ENCODE measurements around the gene EEF2KMT.
"Not testable (repeated sequence)": the region's sequence is repeated elsewhere in the genome, so short reads cannot be mapped to it uniquely, and the experiment has no call there.

The EEF2KMT gene, protein sequence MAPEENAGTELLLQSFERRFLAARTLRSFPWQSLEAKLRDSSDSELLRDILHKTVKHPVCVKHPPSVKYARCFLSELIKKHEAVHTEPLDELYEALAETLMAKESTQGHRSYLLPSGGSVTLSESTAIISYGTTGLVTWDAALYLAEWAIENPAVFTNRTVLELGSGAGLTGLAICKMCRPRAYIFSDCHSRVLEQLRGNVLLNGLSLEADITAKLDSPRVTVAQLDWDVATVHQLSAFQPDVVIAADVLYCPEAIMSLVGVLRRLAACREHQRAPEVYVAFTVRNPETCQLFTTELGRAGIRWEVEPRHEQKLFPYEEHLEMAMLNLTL

DNA sequence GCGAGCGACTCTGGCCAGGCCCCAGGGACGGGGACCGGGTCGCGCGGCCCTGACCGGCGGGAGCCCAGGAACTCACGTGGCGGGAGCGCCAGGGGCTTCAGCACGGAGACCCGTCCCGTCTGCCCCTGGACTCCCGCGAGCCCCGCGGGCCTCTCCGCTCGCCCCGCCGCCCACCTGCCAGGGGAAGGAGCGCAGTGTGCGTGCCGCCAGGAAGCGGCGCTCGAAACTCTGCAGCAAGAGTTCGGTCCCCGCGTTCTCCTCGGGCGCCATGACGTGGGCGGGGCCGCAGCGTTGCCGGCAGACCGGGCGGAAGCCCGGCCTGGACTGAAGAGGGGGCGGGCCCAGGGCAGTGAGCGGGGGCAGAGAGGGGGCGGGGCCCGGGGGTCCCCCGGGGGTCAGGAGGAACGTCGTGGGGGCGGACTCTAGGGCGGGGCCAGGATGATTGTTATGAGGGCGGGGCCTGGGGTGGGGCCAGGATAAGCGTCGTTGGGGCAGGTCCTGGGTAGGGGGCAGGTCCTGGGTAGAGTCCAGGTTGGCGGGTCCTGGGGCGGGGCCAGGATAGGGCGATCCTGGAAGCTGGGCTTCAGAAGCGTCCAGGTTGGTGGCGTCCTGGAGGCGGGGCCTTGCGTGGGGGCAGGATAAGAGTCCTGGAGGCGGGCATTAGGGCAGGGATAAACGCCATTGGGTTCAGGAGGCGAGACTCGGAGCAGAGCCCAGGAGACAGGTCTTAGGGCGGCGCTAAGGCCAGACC is at the start of gene EEF2KMT:
TSS of gene EEF2KMT (minus strand) at position 326 of the 751 bp plus-strand sequence. CDS start at position 270, 56 bp downstream.
- DNase-seq (ENCODE audit: low read depth in 2 of 2) = peak; percentile 92 to 96

DNA sequence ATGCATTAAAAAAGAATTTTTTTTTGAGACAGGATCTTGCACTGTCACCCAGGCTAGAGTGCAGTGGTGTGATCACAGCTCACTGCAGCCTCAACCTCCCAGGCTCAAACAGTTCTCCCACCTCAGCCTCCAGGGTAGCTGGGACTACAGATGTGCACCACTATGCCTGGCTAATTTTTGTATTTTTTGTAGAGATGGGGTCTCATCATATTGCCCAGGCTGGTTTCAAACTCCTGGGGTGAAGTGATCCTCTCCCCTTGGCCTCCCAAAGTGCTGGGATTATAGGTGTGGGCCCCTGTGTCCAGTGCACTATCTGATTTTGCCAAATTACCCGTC is 47.0 kb upstream of the EEF2KMT start:
- not testable (repeated sequence) for DNase-seq (ENCODE audit: low read depth in 2 of 2)

DNA sequence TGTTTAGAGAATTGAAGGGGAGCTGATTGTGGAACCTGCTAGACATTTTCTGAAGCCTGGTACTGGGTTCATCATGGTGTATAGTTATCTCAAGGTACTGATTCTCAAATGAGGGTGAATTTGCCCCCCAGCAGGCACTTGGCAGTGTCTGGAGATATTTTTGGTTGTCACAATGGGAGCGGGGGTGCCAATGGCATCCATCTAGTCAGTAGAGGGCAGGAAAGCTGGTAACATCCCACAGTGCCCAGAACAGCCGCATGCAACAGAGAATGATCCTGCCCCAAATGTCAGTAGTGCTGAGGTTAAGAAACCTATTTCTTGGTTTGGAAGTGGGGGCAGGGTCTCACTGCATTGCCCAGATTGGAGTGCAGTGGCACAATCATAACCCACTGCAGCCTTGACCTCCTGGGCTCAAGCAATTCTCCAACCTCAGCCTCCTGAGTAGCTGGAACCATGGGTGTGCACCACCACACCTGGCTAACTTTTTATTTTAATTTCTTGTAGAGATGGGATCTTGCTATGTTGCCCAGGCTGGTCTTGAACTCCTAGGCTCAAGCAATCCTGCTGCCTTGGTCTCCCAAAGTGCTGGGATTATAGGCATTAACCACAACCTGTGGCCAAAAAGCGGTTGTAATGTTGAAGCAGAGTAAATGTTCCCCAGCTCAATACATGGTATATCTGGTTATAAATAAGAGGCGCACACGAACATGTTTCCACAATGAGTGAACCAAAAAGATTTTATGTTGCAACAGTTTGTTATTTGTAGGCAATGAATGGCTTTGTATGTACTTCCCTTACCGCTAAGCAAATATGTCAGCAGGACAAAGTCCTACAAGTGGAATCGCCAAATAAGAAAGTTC is 46.4 kb upstream of the EEF2KMT start:
- DNase-seq (ENCODE audit: low read depth in 2 of 2) = no peak

DNA sequence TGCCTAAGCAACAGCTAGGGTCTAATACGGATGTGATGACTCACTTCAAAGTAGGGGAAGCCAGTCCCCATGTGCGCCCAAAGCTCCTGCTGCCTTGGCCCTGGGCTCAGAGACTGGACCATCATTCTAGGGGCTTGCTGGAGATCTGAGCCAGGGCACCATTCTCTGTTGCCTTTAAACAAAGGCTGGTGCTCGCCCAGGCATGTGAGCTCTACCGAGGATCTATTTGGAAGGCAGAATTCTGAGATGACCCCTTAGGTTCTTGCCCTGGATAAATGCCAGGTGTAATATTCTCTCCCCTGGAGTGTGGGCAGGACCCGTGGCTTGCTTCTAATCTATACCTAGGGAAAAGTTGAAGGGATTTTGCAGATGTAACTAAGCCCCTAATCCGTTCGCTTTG is 42.6 kb upstream of the EEF2KMT start:
- DNase-seq (ENCODE audit: low read depth in 2 of 2) = not testable (repeated sequence)

DNA sequence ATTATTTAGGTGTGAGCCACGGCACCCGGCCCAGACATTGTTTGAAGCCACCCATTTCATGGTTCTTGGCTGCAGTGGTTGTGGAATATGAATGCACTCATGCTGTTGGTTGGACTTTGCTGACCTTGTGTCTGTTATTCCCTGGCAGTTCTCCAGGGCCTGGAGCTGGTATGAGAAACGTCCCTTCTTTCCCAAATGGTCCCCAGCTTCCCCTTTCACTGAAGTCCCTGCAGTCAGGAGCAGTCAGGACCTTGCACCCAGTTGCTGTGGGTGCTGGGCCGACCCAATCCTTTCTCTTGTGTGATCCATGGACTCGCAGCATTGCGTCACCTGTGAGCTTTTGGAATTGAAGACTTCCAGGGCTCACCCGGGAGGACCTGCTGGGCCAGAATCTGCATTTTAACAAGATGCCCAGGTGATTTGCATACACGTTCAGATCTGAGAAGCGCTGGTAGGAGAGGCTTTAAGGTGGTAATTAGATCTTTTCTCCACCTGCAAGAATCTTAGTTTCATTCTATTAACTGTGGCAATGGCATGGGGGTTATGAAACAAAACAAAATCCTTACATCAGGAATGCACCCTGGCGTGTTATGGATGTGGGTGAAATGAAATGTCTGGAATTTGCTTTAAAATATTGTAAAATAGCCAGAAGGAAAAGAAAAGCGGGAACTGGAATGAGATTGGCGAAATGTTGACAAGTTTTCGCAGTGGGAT is 37.3 kb upstream of the EEF2KMT start:
- DNase-seq (ENCODE audit: low read depth in 2 of 2) = not testable (repeated sequence)

DNA sequence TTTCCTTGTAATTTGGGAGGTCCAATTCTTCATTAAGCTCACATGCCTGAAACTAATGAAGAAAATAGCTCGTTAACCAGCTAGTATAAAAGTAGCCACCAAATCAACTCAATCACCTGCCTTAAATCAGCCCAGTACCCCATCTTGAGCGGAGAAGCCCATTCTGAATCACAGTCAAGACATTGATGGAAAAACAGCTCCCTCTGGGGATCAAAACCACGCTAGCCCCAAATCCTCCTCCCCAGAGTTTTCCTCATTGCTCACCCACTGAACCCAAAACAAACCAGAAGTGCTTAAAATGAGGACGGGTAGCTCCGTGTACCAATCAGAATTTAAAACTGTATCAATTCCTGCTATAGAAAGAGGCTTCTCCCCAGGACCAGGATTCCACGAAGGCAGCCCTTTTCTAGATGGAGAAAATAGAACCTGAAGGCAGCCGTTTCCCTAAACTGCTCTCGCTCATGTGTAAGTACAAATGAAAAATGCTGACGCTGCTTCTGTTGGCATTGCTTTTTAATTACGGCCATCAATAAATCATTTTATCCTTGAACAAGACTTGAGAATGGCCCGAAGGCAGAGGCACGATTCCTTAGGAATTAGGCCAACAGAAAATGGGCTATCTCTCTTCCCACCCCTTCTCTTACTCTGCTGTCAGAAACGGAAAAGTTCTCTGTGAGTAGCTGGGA is 35.5 kb upstream of the EEF2KMT start:
- DNase-seq (ENCODE audit: low read depth in 2 of 2) = not testable (repeated sequence)

DNA sequence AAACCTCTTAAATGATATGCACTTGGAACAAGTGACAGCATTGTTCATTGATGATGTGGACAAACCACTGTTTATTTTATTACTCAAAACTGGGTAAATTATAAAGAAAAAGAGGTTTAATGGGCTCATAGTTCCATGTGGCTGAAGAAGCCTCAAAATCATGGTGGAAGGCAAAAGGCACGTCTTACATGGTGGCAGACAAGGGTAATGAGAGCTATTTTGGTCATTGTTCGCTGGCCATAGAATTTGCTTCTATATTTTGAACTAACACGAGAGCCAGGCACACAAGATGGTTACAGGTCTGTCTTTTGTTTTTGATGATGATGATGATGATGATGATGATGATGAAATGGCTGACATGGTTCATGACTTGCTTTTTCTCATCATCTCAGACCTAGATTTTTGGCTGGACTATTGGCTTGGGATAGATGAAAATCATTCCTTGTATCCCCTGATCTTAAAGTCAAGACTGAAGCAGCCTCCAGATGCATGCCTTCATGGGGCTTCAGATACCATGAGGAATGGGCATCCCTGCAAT is 33.9 kb upstream of the EEF2KMT start:
- not testable (repeated sequence) for DNase-seq (ENCODE audit: low read depth in 2 of 2)

DNA sequence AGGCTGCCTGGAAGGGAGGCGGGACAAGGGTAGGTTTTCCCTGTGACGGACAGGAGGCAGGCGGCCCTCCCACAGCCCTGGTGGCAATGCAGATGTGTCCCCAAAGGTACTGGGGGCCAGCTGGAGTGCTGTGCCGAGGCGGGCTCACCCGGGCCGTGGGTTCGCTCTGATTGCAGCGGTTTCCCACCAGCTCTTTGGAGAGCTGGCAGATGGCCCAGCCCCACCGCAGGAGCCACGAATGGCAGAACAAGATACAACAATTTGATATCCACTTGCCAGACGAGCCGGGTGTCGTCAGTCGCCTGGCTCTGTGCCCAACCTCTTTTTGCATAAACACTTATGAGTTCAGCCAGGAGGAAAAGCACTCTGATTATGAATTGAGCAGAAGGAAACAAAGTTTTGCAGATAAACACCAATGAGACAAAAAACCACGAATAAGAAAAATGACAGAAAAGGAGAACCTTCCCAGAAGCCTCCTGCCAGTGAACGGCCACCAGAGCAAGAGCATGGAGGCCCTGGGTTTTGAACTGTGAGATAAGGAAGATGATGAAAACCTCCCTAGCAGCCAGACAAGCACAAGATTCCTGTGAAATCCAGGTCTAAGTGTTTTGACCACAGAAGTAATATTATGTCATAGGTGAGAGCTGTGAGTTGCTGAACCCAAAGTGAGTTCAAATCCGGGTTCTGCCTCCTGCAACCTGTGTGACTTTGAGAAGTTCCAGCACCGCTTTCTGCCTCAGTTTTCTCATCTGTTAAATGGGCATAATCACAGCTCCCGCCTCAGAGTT is 19.9 kb upstream of the EEF2KMT start:
- peak in 1 of 2 donors; percentile 6 for DNase-seq (ENCODE audit: low read depth in 2 of 2)

DNA sequence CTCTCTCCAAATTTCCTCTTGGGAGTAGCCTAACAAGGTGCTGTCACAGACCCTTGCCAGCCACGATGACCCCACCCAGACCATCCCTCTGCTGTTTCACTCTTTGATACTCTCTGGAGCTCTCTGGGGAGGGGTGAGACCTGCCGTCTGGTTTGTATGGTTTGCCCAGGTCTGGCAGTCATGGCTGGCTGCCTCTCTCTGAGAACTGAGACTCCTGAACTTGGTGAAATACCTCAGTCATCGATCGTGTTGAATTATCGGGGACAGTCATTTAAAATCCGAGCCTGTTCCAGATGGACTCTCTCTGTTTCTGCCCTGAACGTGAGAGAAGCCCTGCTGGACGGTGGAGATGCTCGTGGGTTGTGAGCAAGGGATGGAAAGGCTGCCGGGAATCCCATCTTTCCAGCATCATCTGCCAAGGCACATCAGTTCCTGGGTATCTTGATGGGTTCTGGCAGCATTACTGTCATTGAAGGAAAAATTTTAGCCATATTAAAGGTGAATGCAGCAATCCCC is 19.2 kb upstream of the EEF2KMT start:
- not testable (repeated sequence) for DNase-seq (ENCODE audit: low read depth in 2 of 2)

DNA sequence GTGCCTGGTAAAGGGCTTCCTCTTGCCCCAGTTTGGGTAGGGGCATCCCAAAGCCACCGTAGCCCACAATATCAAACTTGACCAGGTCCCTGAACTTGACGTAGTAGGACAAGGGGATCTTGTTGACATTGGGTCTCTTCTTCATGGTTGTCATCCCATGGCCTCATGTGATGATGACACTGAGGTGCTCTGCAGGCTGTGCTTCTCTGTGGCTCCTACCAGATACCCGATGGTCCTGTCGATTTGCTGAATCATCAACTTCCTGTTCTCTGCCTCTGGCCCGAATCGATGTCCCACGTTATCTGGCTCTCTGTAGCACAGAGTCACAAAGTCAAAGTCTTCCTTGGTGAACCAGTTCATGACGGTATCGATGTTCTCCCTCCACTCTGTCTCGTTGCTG is 13.3 kb upstream of the EEF2KMT start:
- not testable (repeated sequence) for DNase-seq (ENCODE audit: low read depth in 2 of 2)

DNA sequence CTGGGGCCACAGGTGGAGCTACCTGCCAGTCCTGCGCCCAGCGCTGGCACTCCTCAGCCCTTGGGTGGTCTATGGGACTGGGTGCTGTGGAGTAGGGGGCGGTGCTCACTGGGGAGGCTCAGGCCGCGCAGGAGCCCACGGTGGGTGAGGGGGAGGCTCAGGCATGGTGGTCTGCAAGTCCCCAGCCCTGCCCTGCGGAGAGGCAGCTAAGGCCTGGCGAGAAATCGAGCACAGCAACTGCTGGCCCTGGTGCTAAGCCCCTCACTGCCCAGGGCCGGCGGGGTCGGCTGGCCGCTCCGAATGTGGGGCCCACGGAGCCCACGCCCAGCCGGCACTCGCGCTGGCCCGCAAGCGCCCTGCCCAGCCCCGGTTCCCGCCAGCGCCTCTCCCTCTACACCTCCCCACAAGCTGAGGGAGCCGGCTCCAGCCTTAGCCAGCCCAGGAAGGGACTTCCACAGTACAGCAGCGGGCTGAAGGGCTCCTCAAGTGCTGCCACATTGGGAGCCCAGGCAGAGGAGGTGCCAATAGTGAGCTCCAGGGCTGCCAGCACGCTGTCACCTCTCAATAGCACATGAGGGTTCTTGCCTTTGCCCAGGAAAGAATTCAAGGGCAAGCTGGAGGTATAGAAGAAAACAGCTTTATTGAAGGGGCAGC is 11.0 kb upstream of the EEF2KMT start:
- DNase-seq (ENCODE audit: low read depth in 2 of 2) = no peak

DNA sequence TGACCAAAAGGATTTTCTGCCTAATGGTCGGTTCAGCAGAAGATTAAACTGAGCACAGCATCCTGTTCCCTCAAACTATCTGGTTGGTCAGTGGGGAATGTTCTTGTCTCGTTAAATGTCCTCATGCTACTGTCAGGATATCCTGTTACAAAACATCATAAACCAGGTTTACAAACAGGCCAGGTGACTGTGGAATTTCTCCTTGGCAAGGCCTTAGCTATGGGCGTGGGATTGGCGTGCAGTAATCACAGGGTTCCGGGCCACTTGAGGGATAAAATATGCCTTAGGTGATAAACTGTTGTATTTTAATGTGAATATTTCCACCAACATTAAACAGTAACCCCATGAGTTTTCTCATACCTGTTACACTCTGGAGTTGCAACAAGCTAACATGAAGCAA is 7.4 kb upstream of the EEF2KMT start:
- not testable (repeated sequence) for DNase-seq (ENCODE audit: low read depth in 2 of 2)

DNA sequence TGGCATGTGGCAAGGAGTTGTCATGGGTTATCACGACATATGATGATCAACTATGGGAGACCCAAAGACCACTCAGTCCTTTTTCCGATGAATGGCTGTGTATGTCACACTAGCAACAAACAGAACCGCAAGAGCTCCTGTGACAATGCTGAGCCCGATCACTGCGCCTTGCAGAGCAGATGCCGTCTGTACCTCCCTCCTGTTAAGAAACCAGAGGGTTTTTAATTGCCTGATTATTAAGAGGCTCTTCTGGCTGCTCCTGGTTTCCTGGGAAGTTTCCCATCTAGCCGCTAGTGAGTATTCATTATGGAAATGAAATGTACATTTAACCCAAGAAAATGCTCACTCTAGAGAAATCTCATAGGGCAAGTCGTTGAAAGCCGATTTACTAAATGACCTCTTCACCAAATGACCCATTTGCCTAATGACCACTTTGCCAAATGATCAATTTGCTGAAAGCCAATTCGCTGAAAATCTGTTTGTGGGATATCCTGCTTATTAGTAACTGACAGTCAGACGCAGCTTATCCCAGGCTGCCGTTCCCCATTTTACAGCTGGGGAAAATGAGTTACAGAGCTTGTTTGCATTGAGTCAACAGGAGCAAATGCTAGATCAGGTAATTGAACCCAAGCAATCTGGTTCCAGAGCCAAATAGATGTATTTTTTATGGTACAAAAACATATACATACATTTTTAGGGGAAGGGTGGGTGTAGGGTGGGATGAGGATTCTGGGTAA is 5.9 kb upstream of the EEF2KMT start:
- DNase-seq (ENCODE audit: low read depth in 2 of 2) = not testable (repeated sequence)

DNA sequence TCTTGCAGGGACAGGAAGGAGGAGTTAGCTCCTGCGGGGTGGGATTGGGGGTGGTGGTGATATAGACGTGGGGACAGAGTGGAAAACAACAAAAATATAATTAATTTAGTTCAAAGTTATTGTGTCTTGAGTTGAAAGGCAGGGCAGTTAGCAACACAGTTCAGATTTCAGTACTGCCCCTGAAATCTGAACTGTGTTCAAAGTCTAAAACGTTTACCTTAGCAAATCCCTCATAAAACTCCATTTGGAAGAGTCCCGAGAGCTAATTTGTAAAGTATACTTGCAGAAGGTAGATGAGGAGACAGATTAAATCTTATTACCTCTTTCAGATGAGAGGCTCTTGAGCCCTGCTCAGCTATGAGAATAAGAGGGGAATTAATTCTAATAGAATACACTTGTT is 1.6 kb upstream of the EEF2KMT start:
- not testable (repeated sequence) for DNase-seq (ENCODE audit: low read depth in 2 of 2)

DNA sequence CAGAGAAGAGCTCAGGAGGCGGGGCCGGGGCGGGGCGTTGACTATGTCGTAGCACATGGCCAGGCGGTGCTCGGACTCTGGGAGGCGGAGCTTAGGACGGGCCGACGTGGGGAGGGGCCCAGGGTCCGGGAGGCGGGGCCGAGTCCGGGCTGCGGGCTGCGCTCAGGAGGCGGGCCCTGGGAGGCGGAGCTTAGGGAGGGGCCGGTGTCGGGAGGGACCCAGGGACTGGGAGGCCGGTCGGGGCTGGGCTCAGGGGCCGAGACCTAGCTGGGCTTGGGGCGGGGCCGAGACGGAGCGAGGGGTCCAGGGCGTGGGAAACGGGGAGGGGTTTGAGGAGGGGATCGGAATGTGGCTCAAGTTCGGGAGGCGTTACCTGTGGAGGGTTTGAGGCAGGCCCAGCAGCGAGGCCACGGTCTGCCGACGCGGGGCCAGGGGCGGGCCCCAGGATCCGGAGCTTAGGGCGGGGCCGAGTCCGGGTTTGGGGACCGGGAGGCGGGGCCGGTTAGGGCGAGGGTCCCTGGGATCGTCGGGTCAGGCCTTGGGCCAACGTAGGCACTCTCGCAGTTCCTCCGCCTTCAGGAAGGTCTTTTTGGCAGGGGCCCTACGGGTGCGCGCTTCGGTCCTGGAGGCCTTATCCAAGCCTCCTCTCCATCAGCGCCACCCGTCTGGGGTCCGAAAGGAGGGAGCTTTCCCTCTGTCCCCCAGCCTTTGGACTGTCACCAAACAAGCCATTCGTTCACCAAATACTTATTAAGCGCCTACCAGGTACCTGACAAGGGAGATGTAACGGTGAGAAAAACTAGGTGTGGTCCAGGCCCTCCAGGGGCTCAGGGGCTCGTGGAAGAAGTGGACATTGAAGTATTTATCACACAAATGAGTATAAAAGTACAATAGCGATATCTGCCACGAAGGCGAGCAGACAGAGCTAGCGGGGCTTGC is 895 bp upstream of the EEF2KMT start:
- peak; percentile 46 to 56 for DNase-seq (ENCODE audit: low read depth in 2 of 2)

DNA sequence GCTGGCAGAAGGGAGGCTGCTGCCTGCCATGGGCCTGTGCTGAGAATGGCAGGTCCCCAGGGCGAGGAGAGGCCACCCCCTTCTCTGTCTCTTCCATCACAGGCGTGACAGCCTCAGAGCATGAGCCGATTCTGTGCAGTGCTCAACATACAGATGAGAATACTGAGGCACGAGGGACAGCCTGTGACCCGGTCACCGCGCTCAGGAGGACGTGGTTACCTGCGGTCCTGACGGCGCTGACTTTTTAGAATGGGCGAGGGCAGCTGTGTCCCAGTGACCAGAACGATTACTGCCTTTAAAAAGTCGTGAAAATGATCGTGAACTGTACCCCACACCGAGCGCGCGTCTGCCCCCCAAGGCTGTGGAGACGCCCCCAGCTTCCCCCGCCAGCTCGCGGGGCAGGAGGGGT is 530 bp downstream of the EEF2KMT start:
- DNase-seq (ENCODE audit: low read depth in 2 of 2) = not testable (repeated sequence)

DNA sequence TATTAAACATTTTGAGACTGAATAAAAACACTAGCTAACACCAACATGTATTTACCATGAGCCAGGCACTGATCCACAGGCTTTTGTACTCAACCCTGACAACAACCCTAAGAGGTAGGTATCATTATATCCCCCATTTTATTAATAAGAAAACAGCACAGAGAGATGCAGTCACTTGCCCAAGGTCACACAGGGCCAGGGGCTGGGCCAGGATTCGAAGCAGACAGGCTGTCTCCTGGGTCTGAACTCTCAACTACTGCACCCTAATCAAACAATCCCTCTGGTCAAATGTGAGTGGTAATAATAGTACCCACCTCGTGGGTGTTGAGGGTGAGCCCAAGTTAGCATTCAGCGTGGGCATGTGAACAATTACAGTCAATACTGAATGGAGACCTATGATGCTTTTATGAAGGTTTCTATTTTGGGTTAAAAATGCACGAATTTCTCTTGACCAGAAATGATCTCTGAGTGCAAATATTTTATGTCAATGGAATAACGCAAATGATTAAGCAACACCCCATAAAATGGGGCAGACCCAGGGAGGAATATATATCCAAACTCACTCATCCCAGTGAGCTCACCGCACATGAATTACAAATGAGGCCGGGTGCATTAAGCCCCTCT is 1.0 kb downstream of the EEF2KMT start:
- DNase-seq (ENCODE audit: low read depth in 2 of 2) = not testable (repeated sequence)

Data from activated CD4-positive, alpha-beta T cell treated with anti-CD3 and anti-CD28 coated beads for 24 hours (primary cell).